ENCODE measurements around the gene PTPRE.

GRCh38 chr10:127915324-127915723 is 8.4 kb downstream of the PTPRE start:
- TF ChIP-seq CTCF (IDR thresholded peaks at IDR 0.05) (no peak), POLR2A (IDR thresholded peaks at IDR 0.05) (no peak)

All from right lobe of liver (tissue), 4 donors.